SU-DHL-6 (cell line): ENCODE data around the gene INSIG2.

Experiments
- H2AFZ ChIP-seq: fragments of 200-600 bp; sonication (generic); 2 replicates; pipeline ENCODE4 v1.6.1; 2014; ENCODE audit warnings: low read depth, mild to moderate bottlenecking, moderate library complexity, mixed read lengths, antibody characterized with exemption, low read length; ENCODE audit not compliant: severe bottlenecking
- H3F3A ChIP-seq: fragments of 200-600 bp; shearing (Covaris generic); 2 replicates; pipeline ENCODE4 v1.6.0; 2016; ENCODE audit warnings: antibody characterized with exemption, mild to moderate bottlenecking; ENCODE audit not compliant: insufficient read depth
- H3K27ac ChIP-seq: fragments of 200-600 bp; sonication (generic); 2 replicates; pipeline ENCODE4 v1.5.1; 2016; ENCODE audit warnings: low read depth, mild to moderate bottlenecking, low read length, moderate library complexity, mixed read lengths
- H3K27me3 ChIP-seq: fragments of 200-600 bp; sonication (generic), shearing (Covaris generic); 2 replicates; pipeline ENCODE4 v1.6.0; 2014; ENCODE audit warnings: mild to moderate bottlenecking, low read length
- H3K36me3 ChIP-seq: fragments of 200-600 bp; sonication (generic); 2 replicates; pipeline ENCODE4 v1.6.1; 2014; ENCODE audit warnings: mild to moderate bottlenecking, low read length, mixed read lengths
- H3K4me2 ChIP-seq: fragments of 300-600, 200-600 bp; shearing (Covaris generic), sonication (generic); 2 replicates; pipeline ENCODE4 v1.6.0; 2014; ENCODE audit warnings: low read length, low read depth, mild to moderate bottlenecking; ENCODE audit not compliant: poor library complexity, severe bottlenecking
- H3K4me3 ChIP-seq: fragments of 200-600 bp; sonication (generic); 2 replicates; pipeline ENCODE4 v1.5.1; 2014; ENCODE audit warnings: antibody characterized with exemption, low read length, mild to moderate bottlenecking, mixed read lengths; ENCODE audit not compliant: insufficient read depth, poor library complexity, severe bottlenecking
- H3K79me2 ChIP-seq: fragments of 200-600 bp; sonication (generic); 2 replicates; pipeline ENCODE4 v1.6.1; 2014; ENCODE audit warnings: mild to moderate bottlenecking, low read length, moderate library complexity; ENCODE audit not compliant: insufficient read depth
- H3K9ac ChIP-seq: fragments of 200-600 bp; sonication (generic); 2 replicates; pipeline ENCODE4 v1.7.0; 2014; ENCODE audit warnings: mild to moderate bottlenecking, low read length
- H3K9me2 ChIP-seq: fragments of 200-600 bp; sonication (generic); replicated peaks from 2 replicates; pipeline ENCODE4 v1.6.1; 2014; ENCODE audit warnings: low read length; ENCODE audit not compliant: insufficient read depth
- H3K9me3 ChIP-seq: fragments of 200-600 bp; sonication (generic); 2 replicates; pipeline ENCODE4 v1.6.1; 2014; ENCODE audit warnings: low read length, mixed read lengths; ENCODE audit not compliant: insufficient read depth
- H4K20me1 ChIP-seq: fragments of 200-600 bp; sonication (generic); 2 replicates; pipeline ENCODE4 v1.6.1; 2014; ENCODE audit warnings: low read depth, mild to moderate bottlenecking, antibody characterized with exemption, low read length, moderate library complexity, mixed read lengths
- CTCF ChIP-seq: fragments of 200-600 bp; sonication (generic); IDR thresholded peaks from one replicate; pipeline ENCODE4 v1.5.1; 2017; ENCODE audit warnings: antibody characterized with exemption, mild to moderate bottlenecking, low read length, moderate library complexity; ENCODE audit not compliant: insufficient read depth, poor library complexity, severe bottlenecking
- EZH2phosphoT487 ChIP-seq: fragments of 200-600 bp; sonication (generic), shearing (Covaris generic); conservative IDR thresholded peaks from 2 replicates; pipeline ENCODE4 v1.6.1; 2018; ENCODE audit warnings: mild to moderate bottlenecking, antibody characterized with exemption, low read length, moderate library complexity, mixed read lengths

The INSIG2 gene

GRCh38 chr2:118047380-118047826, 40.9 kb upstream of the INSIG2 start:
- Histone ChIP-seq H3K27me3 (no peaks in the 10 kb centered on the region), H3K9me3 (no peaks in the 10 kb centered on the region), H3K79me2 (no peaks in the 10 kb centered on the region), H3K4me2 (no peak overlapping the region), H3K27ac (no peak overlapping the region), H3K9ac (no peak overlapping the region), H3K9me2 (no peaks in the 10 kb centered on the region), H2AFZ (no peak overlapping the region), H3K36me3 (no peaks in the 10 kb centered on the region), H3F3A (no peaks in the 10 kb centered on the region), H3K4me3 (no peak overlapping the region), H4K20me1 (no peaks in the 10 kb centered on the region)
- TF ChIP-seq CTCF (no peak), EZH2phosphoT487 (no peak)

GRCh38 chr2:118048401-118048800, 39.9 kb upstream of the INSIG2 start:
- Histone ChIP-seq H4K20me1 (no peaks in the 10 kb centered on the region), H3K79me2 (no peaks in the 10 kb centered on the region), H3K9me3 (no peaks in the 10 kb centered on the region), H3K27me3 (no peaks in the 10 kb centered on the region), H3K9me2 (no peaks in the 10 kb centered on the region), H3K27ac (no peak overlapping the region), H3K36me3 (no peaks in the 10 kb centered on the region), H3F3A (no peaks in the 10 kb centered on the region), H2AFZ (no peak overlapping the region), H3K4me3 (no peak overlapping the region), H3K4me2 (no peak overlapping the region), H3K9ac (no peak overlapping the region)
- no peak for TF ChIP-seq CTCF
- no peak for TF ChIP-seq EZH2phosphoT487

- H3K27ac ChIP-seq = no peak overlapping the region
- H3K79me2 ChIP-seq = no peaks in the 10 kb centered on the region
- no peak overlapping the region for H3K4me3 ChIP-seq
- H2AFZ ChIP-seq = no peak overlapping the region
- H3K9me2 ChIP-seq = no peaks in the 10 kb centered on the region
- H3F3A ChIP-seq = no peaks in the 10 kb centered on the region
- no peak overlapping the region for H3K4me2 ChIP-seq
- H4K20me1 ChIP-seq = no peaks in the 10 kb centered on the region
- H3K36me3 ChIP-seq = no peaks in the 10 kb centered on the region
- no peak for TF ChIP-seq EZH2phosphoT487
- TF ChIP-seq CTCF = no peak
- no peaks in the 10 kb centered on the region for H3K9me3 ChIP-seq
- no peaks in the 10 kb centered on the region for H3K27me3 ChIP-seq
- no peak overlapping the region for H3K9ac ChIP-seq
Observed at GRCh38 chr2:118049140-118049815, 39.0 kb upstream of the INSIG2 start.
